B cell (primary cell): ENCODE measurements around the gene LENG8. TPM values are rescaled to one million over a fixed set of nuclear protein-coding genes. Genes with fewer than 3 reads are reported as not detected.

ENCODE experiments used
- ATAC-seq: fragments of 200-7000 bp; cut with Tn5 transposase; one replicate; pipeline ENCODE4 v1.10.0; 2021; ENCODE audit warnings: low read depth, mild to moderate bottlenecking, moderate number of reproducible peaks, moderate library complexity
- CTCF ChIA-PET: fragments of 350-600 bp; sonication (Branson Sonifier 250); formaldehyde crosslinking; loops from one replicate; lab custom pipeline; 2021; ENCODE audit warnings: antibody characterized with exemption, inconsistent platforms; lab: Charles Lee
- POLR2A ChIA-PET: fragments of 350-600 bp; sonication (Branson Sonifier 250); formaldehyde crosslinking; loops from one replicate; lab custom pipeline; 2021; ENCODE audit warnings: antibody characterized with exemption; lab: Charles Lee
- DNase-seq: peaks from one replicate; pipeline ENCODE4 v3.0.0; 2013
- H2AFZ ChIP-seq: 2 replicates; pipeline ENCODE4 v1.6.1; 2012; ENCODE audit warnings: mild to moderate bottlenecking, low read depth, low read length; ENCODE audit not compliant: insufficient read depth, poor library complexity, severe bottlenecking
- H3K27ac ChIP-seq, 2 donors: 1 replicate in 1 of 2; 2 replicates in 1 of 2; pipeline ENCODE4 v1.5.1; 2012 to 2013; ENCODE audit warnings: low read length in 2 of 2, mild to moderate bottlenecking in 2 of 2, moderate library complexity in 1 of 2
- H3K27me3 ChIP-seq, 4 experiments: fragments of 200-600 bp in 1 of 4; sonication (generic) in 1 of 4; replicated peaks in 1 of 4; 1 replicate in 2 of 4; 2 replicates in 2 of 4; pipeline versions ENCODE4 v1.6.1 to v1.7.0; 2013 to 2016; ENCODE audit warnings: low read length in 3 of 4, mild to moderate bottlenecking in 2 of 4, mixed read lengths in 1 of 4, moderate library complexity in 1 of 4; ENCODE audit not compliant: insufficient read depth in 4 of 4, control insufficient read depth in 3 of 4; ENCODE audit errors: control extremely low read depth in 1 of 4
- H3K36me3 ChIP-seq, 2 experiments: replicated peaks in 1 of 2; 1 replicate in 1 of 2; 2 replicates in 1 of 2; pipeline versions ENCODE4 v1.6.1 to v1.7.1; 2013; ENCODE audit warnings: low read length in 1 of 2; ENCODE audit not compliant: insufficient read depth in 2 of 2, control insufficient read depth in 1 of 2; ENCODE audit errors: control extremely low read depth in 1 of 2, extremely low read depth in 1 of 2
- H3K4me1 ChIP-seq, 2 donors: fragments of 200-600 bp in 1 of 2; sonication (generic) in 1 of 2; 1 replicate in 1 of 2; 2 replicates in 1 of 2; pipeline versions ENCODE4 v1.5.1 to v1.6.1; 2013 to 2017; ENCODE audit warnings: low read length in 2 of 2; ENCODE audit not compliant: control insufficient read depth in 2 of 2, insufficient read depth in 2 of 2
- H3K4me2 ChIP-seq: replicated peaks from 2 replicates; pipeline ENCODE3; 2012; ENCODE audit warnings: mild to moderate bottlenecking, low read depth, low read length; ENCODE audit not compliant: poor library complexity, severe bottlenecking
- H3K4me3 ChIP-seq, 5 experiments: fragments of 200-600 bp in 1 of 5; sonication (generic) in 1 of 5; 1 replicate in 3 of 5; 2 replicates in 2 of 5; pipeline versions ENCODE4 v1.5.1 to v1.7.0; 2011 to 2016; ENCODE audit warnings: low read length in 4 of 5, mild to moderate bottlenecking in 4 of 5, low read depth in 2 of 5, control low read depth in 1 of 5, moderate library complexity in 1 of 5; ENCODE audit not compliant: insufficient read depth in 1 of 5; ENCODE audit errors: control extremely low read depth in 1 of 5, extremely low read depth in 1 of 5
- H3K79me2 ChIP-seq: fragments of 200-600 bp; sonication (generic); one replicate; pipeline ENCODE4 v1.6.0; 2016; ENCODE audit warnings: low read length; ENCODE audit not compliant: control insufficient read depth, insufficient read depth
- H3K9ac ChIP-seq: fragments of 200-600 bp; sonication (generic); 2 replicates; pipeline ENCODE4 v1.6.1; 2017; ENCODE audit warnings: mild to moderate bottlenecking, low read length, moderate library complexity
- H3K9me3 ChIP-seq, 3 donors: one replicate each; pipeline versions ENCODE4 v1.6.1 to v1.7.1; 2013; ENCODE audit warnings: low read length in 2 of 3; ENCODE audit not compliant: control insufficient read depth in 2 of 3, insufficient read depth in 1 of 3; ENCODE audit errors: control extremely low read depth in 1 of 3
- H4K20me1 ChIP-seq: 2 replicates; pipeline ENCODE4 v1.6.0; 2012; ENCODE audit warnings: mild to moderate bottlenecking, low read length; ENCODE audit not compliant: insufficient read depth, control insufficient read depth, poor library complexity, severe bottlenecking
- H3K27ac Mint-ChIP-seq: one replicate; pipeline ENCODE4 v1.8.0; 2021; ENCODE audit warnings: mixed read lengths
- H3K27me3 Mint-ChIP-seq: one replicate; pipeline ENCODE4 v1.8.0; 2021; ENCODE audit warnings: mixed read lengths
- H3K4me1 Mint-ChIP-seq: one replicate; pipeline ENCODE4 v1.8.0; 2021; ENCODE audit warnings: mixed read lengths
- H3K4me3 Mint-ChIP-seq: one replicate; pipeline ENCODE4 v1.8.0; 2021; ENCODE audit warnings: mixed read lengths
- H3K9me3 Mint-ChIP-seq: one replicate; pipeline ENCODE4 v1.8.0; 2022; ENCODE audit warnings: mixed read lengths; ENCODE audit not compliant: insufficient read depth
- CTCF ChIP-seq: fragments of 200-600 bp; IDR thresholded peaks from one replicate; pipeline ENCODE4 v1.8.0; 2022; ENCODE audit warnings: antibody characterized with exemption, mild to moderate bottlenecking
- EZH2 ChIP-seq: IDR thresholded peaks from 2 replicates; pipeline ENCODE4 v1.6.1; 2012; ENCODE audit warnings: borderline replicate concordance, low read depth, mild to moderate bottlenecking, moderate library complexity, low read length; ENCODE audit not compliant: insufficient read depth, poor library complexity, severe bottlenecking
- WGBS: methylation state at CpG from one replicate; pipeline ENCODE4 v1.1.5; 2013; ENCODE audit warnings: missing lambda C conversion rate; ENCODE audit not compliant: insufficient coverage; 5-methylcytosine and 5-hydroxymethylcytosine counted together
- intact Hi-C: fragments of 100-400 bp; cut with micrococcal nuclease; formaldehyde crosslinking; loops from one replicate; pipeline ENCODE4 v1.10.0; 2022
- polyA plus RNA-seq: library from polyadenylated mRNA; depleted of rRNA; stranded (reverse); fragments of >200 nt; gene quantifications from 2 replicates; pipeline ENCODE4 v1.2.3, GENCODE V29; 2012
- total RNA-seq, 2 donors: library from RNA; stranded (reverse); fragments of 120-200 nt in 1 of 2; gene quantifications; 1 replicate in 1 of 2; 2 replicates in 1 of 2; pipeline versions ENCODE4 v1.2.3 to v1.2.4, GENCODE V29; 2013 to 2022

The LENG8 gene
- total and polyA plus RNA-seq, 2 donors (not counting 1 experiment from before 2014, with no cell fraction given): 687 to 753 TPM

GRCh38 chr19:54431255-54431838, 17.7 kb upstream of the LENG8 start:
- H3K4me2 ChIP-seq: peak overlapping the region; percentile 62
- CTCF ChIA-PET: interaction anchor here (1.4 kb wide), 1 partner anchor 166 kb away, joined by 3 read pairs; no protein-coding TSS in a partner anchor

More at GRCh38 chr19:54431255-54431838, 17.7 kb upstream of the LENG8 start:
- ATAC-seq (no peak), DNase-seq (no peak)
- Mint-ChIP-seq H3K27me3 (peaks cover 17% of the 10 kb centered on the region), H3K4me1 (peaks cover 10% of the 10 kb centered on the region), H3K4me3 (peak overlapping the region; percentile 67), H3K27ac (peak overlapping the region; percentile 15), H3K9me3 (no peaks in the 10 kb centered on the region)
- no peak overlapping the region for H3K27ac ChIP-seq
- peaks cover 7% of the 10 kb centered on the region for H4K20me1 ChIP-seq
- no peak overlapping the region for H3K4me3 ChIP-seq
- no peaks in the 10 kb centered on the region for H3K36me3 ChIP-seq
- H2AFZ ChIP-seq: no peak overlapping the region
- intact Hi-C loops: no loop called here
- peaks cover 14 to 22% of the 10 kb centered on the region in 2 donors for H3K4me1 ChIP-seq
- WGBS: 54% methylated on average over 9 of the region's 11 CpGs
- H3K9ac ChIP-seq: no peak overlapping the region
- peaks cover 9% of the 10 kb centered on the region for H3K79me2 ChIP-seq
- POLR2A ChIA-PET: interaction anchor here (1.4 kb wide), 1 partner anchor 18 kb away, joined by 7 read pairs; the partner anchor contains the start of gene LENG8
- H3K27me3 ChIP-seq: peaks cover 0 to 29% (median 10%) of the 10 kb centered on the region in 4 experiments
- TF ChIP-seq CTCF: no peak
- no peak for TF ChIP-seq EZH2
- H3K9me3 ChIP-seq: peaks cover 0 to 3% (median 0%) of the 10 kb centered on the region in 3 donors
